Measurements from ENCODE around the gene CRAMP1.
"Not testable (repeated sequence)": the region's sequence is repeated elsewhere in the genome, so short reads cannot be mapped to it uniquely, and the experiment has no call there.

CRAMP1 gene

DNA sequence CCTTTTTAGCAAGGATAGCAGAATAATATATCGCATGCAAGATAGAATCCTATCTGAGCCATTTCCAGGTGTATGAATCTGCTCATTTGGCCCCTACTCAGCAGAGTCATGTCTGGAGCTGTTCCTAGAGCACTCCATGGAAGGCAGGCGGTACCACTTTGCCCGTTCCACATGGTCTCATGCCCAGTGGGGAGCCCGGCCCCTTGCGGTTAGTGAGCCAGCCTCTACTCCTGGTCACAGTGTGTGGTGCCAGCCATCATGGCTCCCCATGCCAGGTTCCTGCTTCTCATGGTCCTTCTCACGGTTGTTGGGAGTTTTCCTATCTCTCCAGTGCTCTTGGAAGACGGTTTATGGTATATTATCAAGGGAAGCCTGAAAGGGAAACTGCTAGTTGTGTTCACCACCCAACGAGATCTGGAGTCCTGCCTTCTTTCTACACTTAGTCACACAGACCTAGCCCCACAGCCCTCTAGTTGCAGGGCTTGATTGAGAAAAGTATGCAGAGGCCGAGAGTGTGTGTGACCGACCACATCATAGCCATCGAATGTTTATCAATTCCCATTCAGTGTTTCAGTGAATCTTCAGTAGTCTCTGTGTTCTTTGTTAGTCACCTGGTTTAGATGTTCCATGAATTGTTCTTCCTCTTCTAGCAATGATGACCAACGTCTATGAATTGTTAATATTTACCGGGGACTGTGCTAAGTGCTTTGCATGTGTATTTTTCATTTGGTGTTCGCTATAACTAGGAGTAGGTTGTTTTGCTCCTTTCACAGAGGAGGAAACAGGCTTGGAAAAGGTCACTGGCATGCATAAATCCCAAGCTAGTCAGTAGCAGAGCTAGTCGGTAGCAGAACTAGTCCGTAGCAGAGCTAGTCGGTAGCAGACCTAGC lies 75.5 kb downstream of the CRAMP1 start:
- Histone ChIP-seq H3K4me1 (ENCODE audit: control insufficient read depth, insufficient read depth, low read length) (no peaks in the 10 kb centered on the region), H3K4me3 (ENCODE audit: low read length) (no peak overlapping the region), H3K36me3 (ENCODE audit: control insufficient read depth, insufficient read depth, low read length) (peaks cover 15% of the 10 kb centered on the region), H3K27me3 (ENCODE audit: control insufficient read depth, insufficient read depth, low read length) (no peaks in the 10 kb centered on the region), H3K27ac (ENCODE audit: low read depth, low read length) (no peak overlapping the region), H3K9ac (ENCODE audit: low read length) (no peak overlapping the region)

DNA sequence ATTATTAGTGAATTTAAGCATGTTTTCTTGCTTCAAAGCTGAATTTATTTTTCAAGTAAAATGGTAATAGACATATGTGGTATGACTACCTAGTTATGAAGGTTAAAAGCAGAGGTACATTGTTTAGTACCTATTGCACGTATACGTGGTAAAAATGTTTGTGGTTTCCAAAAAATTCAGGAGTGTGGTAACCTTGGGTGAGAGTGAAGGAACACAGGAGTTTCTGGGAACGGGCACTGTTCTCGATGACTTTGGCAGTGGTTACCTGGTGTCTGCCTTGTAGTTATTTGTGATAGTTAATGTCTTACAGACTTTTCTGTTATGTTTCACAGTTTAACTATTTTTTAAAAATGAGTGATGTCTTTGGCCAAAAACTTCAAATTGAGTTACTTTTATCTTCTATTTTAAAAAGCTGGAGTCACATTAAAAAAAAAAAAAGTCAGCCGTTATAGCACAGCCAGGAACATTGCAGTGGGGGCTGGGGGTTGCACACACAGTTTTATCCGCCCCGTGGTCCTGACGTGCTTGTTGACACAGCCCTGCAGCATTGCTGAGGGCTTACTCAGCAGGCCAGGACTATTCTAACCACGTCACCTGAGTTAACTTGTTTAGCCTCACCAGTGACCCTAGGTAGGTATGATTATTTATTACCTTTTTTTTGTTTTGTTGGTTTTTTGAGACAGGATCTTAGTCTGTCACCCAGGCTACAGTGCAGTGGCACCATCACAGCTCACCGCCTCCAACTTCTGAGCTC lies 76.8 kb downstream of the CRAMP1 start:
- no peak overlapping the region for H3K27ac ChIP-seq (ENCODE audit: low read depth, low read length)

DNA sequence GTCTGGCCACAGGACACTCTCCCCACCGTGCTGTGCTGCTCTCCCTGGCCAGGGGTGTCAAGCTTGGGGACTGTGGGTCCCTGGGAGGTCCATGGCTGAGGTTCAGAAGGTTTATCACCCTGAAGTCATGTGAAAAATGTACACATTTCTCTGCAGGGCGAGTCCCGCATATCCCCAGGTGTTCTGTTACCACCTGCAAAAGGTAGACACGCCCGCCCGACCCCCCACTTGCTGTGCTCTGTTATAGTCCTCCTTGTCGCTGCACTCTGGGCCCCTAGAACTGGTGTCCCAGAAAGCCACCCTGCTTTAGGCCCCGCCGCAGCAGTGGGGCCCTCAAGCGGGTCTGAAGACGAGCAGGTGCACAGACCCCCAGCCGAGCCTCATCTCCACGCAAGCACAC lies 77.7 kb downstream of the CRAMP1 start:
- Histone ChIP-seq H3K4me1 (ENCODE audit: control insufficient read depth, insufficient read depth, low read length) (no peaks in the 10 kb centered on the region), H3K4me3 (ENCODE audit: low read length) (no peak overlapping the region), H3K36me3 (ENCODE audit: control insufficient read depth, insufficient read depth, low read length) (peaks cover 17% of the 10 kb centered on the region), H3K9ac (ENCODE audit: low read length) (no peak overlapping the region), H3K27me3 (ENCODE audit: control insufficient read depth, insufficient read depth, low read length) (no peaks in the 10 kb centered on the region), H3K27ac (ENCODE audit: low read depth, low read length) (no peak overlapping the region)

More for the DNA sequence above, 76.8 kb downstream of the CRAMP1 start:
- peaks cover 17% of the 10 kb centered on the region for H3K36me3 ChIP-seq (ENCODE audit: control insufficient read depth, insufficient read depth, low read length)
- no peaks in the 10 kb centered on the region for H3K27me3 ChIP-seq (ENCODE audit: control insufficient read depth, insufficient read depth, low read length)
- no peaks in the 10 kb centered on the region for H3K4me1 ChIP-seq (ENCODE audit: control insufficient read depth, insufficient read depth, low read length)
- H3K9ac ChIP-seq (ENCODE audit: low read length): no peak overlapping the region
- H3K4me3 ChIP-seq (ENCODE audit: low read length): no peak overlapping the region

DNA sequence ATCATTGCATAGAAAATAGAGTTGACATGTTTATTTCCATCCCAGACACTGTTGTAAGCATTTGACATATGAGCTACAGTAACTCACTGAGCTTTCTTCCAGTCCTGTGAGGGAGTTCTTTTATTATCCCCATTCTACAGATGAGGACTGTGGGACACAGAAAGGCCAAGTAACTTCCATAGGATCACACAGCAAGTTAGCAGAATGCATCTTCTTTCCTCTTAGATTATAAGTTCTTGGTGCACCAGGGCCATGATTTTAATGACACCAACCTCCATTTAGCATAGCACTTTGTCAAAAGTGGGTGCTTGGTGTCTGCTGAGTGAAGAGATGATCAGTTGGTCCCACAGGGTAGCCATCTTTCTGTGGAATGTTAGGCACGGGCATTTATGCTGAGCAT lies 78.7 kb downstream of the CRAMP1 start:
- no peak overlapping the region for H3K4me3 ChIP-seq (ENCODE audit: low read length)
- H3K27ac ChIP-seq (ENCODE audit: low read depth, low read length): no peak overlapping the region
- H3K9ac ChIP-seq (ENCODE audit: low read length): no peak overlapping the region
- no peaks in the 10 kb centered on the region for H3K4me1 ChIP-seq (ENCODE audit: control insufficient read depth, insufficient read depth, low read length)
- no peaks in the 10 kb centered on the region for H3K27me3 ChIP-seq (ENCODE audit: control insufficient read depth, insufficient read depth, low read length)
- peaks cover 17% of the 10 kb centered on the region for H3K36me3 ChIP-seq (ENCODE audit: control insufficient read depth, insufficient read depth, low read length)

DNA sequence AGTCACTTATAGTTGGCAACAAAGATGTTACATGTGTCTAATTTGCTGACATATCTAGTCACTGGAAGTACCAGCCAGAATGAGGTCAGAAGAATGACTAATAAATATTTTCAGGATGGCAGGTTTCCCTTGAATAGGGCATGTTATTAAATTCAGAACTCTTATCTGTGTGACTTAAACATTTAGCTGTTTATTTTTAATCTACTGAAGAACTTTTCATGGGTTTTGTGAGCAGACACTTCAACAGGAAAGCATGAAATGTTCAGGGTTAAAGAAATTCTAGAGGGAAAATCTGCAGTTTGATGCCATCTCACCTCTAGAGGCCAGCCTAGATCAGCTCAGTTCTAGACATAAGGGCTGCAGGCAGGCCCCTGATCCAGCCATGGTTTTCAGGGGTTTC lies 79.1 kb downstream of the CRAMP1 start:
- Histone ChIP-seq H3K27me3 (ENCODE audit: control insufficient read depth, insufficient read depth, low read length) (no peaks in the 10 kb centered on the region), H3K4me3 (ENCODE audit: low read length) (no peak overlapping the region), H3K9ac (ENCODE audit: low read length) (no peak overlapping the region), H3K4me1 (ENCODE audit: control insufficient read depth, insufficient read depth, low read length) (no peaks in the 10 kb centered on the region), H3K27ac (ENCODE audit: low read depth, low read length) (no peak overlapping the region), H3K36me3 (ENCODE audit: control insufficient read depth, insufficient read depth, low read length) (peaks cover 17% of the 10 kb centered on the region)

DNA sequence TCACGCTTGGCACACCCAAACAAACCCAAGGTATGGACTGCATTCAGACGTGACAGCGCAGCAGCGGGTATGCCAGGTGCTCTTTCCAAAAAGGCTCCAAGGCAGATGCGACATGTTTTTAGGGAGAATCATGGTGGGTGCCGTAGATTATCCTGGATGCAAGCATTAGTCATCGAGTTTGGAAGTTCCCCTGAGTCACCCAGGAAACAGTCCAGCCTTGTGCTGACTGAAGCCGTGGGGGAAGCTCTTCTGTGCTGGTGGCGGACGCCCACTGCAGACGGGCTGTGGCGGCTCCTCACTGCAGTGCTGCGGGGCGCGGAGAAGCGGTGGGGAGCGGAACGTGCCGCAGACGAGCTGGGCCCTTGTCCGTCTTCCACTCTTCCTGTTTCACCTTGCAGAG lies 79.8 kb downstream of the CRAMP1 start:
- peaks cover 17% of the 10 kb centered on the region for H3K36me3 ChIP-seq (ENCODE audit: control insufficient read depth, insufficient read depth, low read length)
- H3K27ac ChIP-seq (ENCODE audit: low read depth, low read length): no peak overlapping the region

DNA sequence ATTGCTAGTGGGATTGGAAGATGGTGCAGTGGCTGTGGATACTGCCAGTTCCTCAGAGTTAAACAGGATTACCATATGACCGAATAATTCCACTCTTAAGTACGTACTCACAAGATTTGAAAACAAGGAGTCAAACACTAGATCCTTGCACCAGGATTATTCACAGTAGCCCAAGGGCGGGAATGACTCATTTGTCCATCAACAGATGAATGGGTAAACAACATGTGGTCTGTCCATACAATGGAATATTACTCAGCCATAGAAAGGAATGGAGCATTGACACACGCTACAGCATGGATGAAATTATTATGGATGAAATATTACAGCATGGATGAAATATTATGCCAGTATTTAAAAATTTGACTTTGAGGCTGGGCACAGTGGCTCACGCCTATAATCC lies 84.7 kb downstream of the CRAMP1 start:
- Histone ChIP-seq H3K4me1 (ENCODE audit: control insufficient read depth, insufficient read depth, low read length) (no peaks in the 10 kb centered on the region), H3K27me3 (ENCODE audit: control insufficient read depth, insufficient read depth, low read length) (no peaks in the 10 kb centered on the region), H3K9ac (ENCODE audit: low read length) (no peak overlapping the region), H3K27ac (ENCODE audit: low read depth, low read length) (no peak overlapping the region), H3K36me3 (ENCODE audit: control insufficient read depth, insufficient read depth, low read length) (peaks cover 17% of the 10 kb centered on the region), H3K4me3 (ENCODE audit: low read length) (no peak overlapping the region)

More for the DNA sequence above, 79.8 kb downstream of the CRAMP1 start:
- no peak overlapping the region for H3K4me3 ChIP-seq (ENCODE audit: low read length)
- H3K4me1 ChIP-seq (ENCODE audit: control insufficient read depth, insufficient read depth, low read length): no peaks in the 10 kb centered on the region
- no peak overlapping the region for H3K9ac ChIP-seq (ENCODE audit: low read length)
- no peaks in the 10 kb centered on the region for H3K27me3 ChIP-seq (ENCODE audit: control insufficient read depth, insufficient read depth, low read length)

DNA sequence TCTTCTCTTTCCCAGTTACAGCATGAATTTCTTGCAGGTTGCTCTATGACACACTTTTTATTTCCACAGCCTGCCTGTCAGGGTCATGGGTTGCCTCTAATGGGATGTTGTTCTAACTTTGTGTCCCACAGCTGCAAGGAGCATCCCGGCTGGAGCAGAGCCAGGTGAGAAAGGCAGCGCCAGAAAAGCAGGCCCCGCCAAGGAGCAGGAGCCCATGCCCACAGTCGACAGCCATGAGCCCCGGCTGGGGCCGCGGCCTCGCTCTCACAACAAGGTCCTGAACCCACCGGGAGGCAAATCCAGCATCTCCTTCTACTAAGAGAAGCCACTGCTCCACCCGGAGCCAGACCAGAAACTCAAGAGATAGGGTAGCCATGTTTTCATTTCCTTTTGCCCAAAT lies 86.5 kb downstream of the CRAMP1 start:
- Histone ChIP-seq H3K27ac (ENCODE audit: low read depth, low read length) (no peak overlapping the region), H3K9ac (ENCODE audit: low read length) (no peak overlapping the region), H3K36me3 (ENCODE audit: control insufficient read depth, insufficient read depth, low read length) (peaks cover 12% of the 10 kb centered on the region)

DNA sequence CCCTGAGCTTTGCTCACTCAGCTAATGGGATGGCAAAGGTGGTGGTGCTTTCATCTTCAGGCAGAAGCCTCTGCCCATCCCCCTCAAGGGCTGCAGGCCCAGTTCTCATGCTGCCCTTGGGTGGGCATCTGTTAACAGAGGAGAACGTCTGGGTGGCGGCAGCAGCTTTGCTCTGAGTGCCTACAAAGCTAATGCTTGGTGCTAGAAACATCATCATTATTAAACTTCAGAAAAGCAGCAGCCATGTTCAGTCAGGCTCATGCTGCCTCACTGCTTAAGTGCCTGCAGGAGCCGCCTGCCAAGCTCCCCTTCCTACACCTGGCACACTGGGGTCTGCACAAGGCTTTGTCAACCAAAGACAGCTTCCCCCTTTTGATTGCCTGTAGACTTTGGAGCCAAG lies 88.1 kb downstream of the CRAMP1 start:
- no peaks in the 10 kb centered on the region for H3K4me1 ChIP-seq (ENCODE audit: control insufficient read depth, insufficient read depth, low read length)
- H3K4me3 ChIP-seq (ENCODE audit: low read length): no peak overlapping the region
- no peak overlapping the region for H3K27ac ChIP-seq (ENCODE audit: low read depth, low read length)
- no peak overlapping the region for H3K9ac ChIP-seq (ENCODE audit: low read length)
- H3K27me3 ChIP-seq (ENCODE audit: control insufficient read depth, insufficient read depth, low read length): no peaks in the 10 kb centered on the region
- peaks cover 12% of the 10 kb centered on the region for H3K36me3 ChIP-seq (ENCODE audit: control insufficient read depth, insufficient read depth, low read length)

More for the DNA sequence above, 86.5 kb downstream of the CRAMP1 start:
- H3K4me3 ChIP-seq (ENCODE audit: low read length): no peak overlapping the region
- H3K4me1 ChIP-seq (ENCODE audit: control insufficient read depth, insufficient read depth, low read length): no peaks in the 10 kb centered on the region
- H3K27me3 ChIP-seq (ENCODE audit: control insufficient read depth, insufficient read depth, low read length): no peaks in the 10 kb centered on the region

DNA sequence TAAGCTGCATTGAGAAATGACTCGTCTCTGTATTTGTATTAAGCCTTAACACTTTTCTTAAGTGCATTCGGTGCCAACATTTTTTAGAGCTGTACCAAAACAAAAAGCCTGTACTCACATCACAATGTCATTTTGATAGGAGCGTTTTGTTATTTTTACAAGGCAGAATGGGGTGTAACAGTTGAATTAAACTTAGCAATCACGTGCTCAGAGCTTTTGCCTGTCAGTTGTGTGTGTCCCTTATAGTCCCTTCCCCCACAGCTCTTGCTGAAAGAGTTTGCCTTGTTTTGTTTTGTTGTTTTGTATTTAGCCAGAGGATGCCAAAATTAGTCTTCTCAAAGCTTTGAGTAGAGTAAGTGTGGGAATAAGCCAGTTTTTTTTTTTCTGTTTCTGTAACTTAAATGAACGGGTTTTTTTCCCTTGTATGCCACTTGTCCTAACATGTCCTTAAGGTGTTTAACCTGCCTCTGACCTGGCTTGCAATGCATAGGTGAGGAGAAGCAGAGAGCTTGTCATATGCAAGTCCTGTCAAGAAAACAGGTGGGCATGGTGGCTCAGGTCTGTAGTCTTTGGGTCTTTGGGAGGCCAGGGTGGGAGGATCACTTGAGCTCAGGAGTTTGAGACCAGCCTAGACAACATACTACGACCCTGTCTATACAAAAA lies 89.2 kb downstream of the CRAMP1 start:
- no peak overlapping the region for H3K4me3 ChIP-seq (ENCODE audit: low read length)
- no peaks in the 10 kb centered on the region for H3K27me3 ChIP-seq (ENCODE audit: control insufficient read depth, insufficient read depth, low read length)
- H3K36me3 ChIP-seq (ENCODE audit: control insufficient read depth, insufficient read depth, low read length): peaks cover 12% of the 10 kb centered on the region

DNA sequence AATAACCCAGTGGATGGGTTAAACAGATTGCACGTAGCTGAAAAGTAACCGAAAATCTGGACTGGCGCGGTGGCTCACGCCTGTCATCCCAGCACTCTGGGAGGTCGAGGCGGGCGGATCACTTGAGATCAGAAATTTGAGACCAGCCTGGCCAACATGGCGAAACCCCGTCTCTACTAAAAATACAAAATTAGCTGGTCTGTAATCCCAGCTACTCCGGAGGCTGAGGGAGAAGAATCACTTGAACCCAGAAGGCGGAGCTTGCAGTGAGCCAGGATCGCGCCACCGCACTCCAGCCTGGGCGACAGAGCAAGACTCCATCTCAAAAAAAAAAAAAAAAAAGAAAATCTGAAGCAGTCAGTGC lies 93.1 kb downstream of the CRAMP1 start:
- H3K4me3 ChIP-seq (ENCODE audit: low read length): peak overlapping the region; percentile 94

More for the DNA sequence above, 89.2 kb downstream of the CRAMP1 start:
- Histone ChIP-seq H3K9ac (ENCODE audit: low read length) (no peak overlapping the region), H3K27ac (ENCODE audit: low read depth, low read length) (no peak overlapping the region), H3K4me1 (ENCODE audit: control insufficient read depth, insufficient read depth, low read length) (no peaks in the 10 kb centered on the region)

DNA sequence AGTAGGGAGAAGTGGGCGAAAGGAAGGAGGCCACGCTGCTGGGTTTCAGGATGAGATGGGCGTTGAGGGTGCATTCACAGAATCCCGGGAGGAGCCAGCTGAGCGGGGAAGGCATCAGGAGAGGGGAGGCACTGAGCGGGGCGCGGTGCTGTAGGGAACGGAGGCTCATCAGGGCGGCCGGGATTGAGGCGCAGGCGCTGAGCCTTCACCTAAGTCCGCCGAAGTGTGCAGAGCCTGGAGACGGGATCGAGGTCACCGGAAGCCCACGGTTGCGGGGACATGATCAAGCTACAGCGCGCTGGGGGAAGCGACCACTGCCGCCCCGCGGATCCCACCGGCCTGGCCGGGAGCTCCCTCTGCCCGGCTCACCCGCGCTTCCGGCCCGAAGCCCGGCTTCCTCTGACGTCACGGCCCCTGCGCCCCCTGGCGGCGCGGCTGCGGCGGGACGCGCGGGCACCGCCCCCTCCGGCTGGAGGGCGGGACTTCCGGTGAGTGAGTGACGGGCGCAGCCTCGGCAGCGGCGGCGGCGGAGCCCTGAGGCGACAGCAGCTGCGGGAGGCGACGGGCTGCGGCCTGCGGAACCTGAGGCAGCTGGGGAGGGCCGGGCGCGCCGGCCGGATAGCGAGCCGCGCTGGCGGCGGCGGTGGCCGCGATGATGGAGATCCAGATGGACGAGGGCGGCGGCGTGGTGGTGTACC lies 93.7 kb downstream of the CRAMP1 start, which contains the start of gene MAPK8IP3:
Gene MAPK8IP3, plus strand, starts transcription at position 508 of the 698 bp plus-strand sequence. Its CDS starts 145 bp downstream, at position 653.
- peaks cover 1% of the 10 kb centered on the region for H3K36me3 ChIP-seq (ENCODE audit: control insufficient read depth, insufficient read depth, low read length)
- peaks cover 12% of the 10 kb centered on the region for H3K4me1 ChIP-seq (ENCODE audit: control insufficient read depth, insufficient read depth, low read length)
- H3K27me3 ChIP-seq (ENCODE audit: control insufficient read depth, insufficient read depth, low read length): no peaks in the 10 kb centered on the region
- peak within 1 kb of the TSS; percentile 94 for H3K4me3 ChIP-seq (ENCODE audit: low read length)
- peak within 1 kb of the TSS; percentile 91 for H3K27ac ChIP-seq (ENCODE audit: low read depth, low read length)
- H3K9ac ChIP-seq (ENCODE audit: low read length): peak within 1 kb of the TSS; percentile 85

More for the DNA sequence above, 93.1 kb downstream of the CRAMP1 start:
- peaks cover 12% of the 10 kb centered on the region for H3K4me1 ChIP-seq (ENCODE audit: control insufficient read depth, insufficient read depth, low read length)
- peak overlapping the region; percentile 85 for H3K9ac ChIP-seq (ENCODE audit: low read length)
- H3K27me3 ChIP-seq (ENCODE audit: control insufficient read depth, insufficient read depth, low read length); H3K36me3 ChIP-seq (ENCODE audit: control insufficient read depth, insufficient read depth, low read length): not testable (repeated sequence)
- H3K27ac ChIP-seq (ENCODE audit: low read depth, low read length): peak overlapping the region; percentile 91

Measured in rectal smooth muscle tissue (tissue), 1 donor.